ENCODE results near the gene PPP1R3D. TPM values are rescaled to one million over a fixed set of nuclear protein-coding genes. Genes with fewer than 3 reads are reported as not detected.
A peak's percentile ranks its signal among the peaks of the same experiment; 100 is the strongest.

The PPP1R3D gene
- polyA plus RNA-seq, 3 donors: 2.0 to 3.9 (median 3.5) TPM

GRCh38 chr20:59936409-59936808, 3.7 kb downstream of the PPP1R3D start:
- Mint-ChIP-seq H3K27ac (peak overlapping the region in 2 of 7 donors; percentile 50 to 74), H3K4me3 (peak overlapping the region in 1 of 2 donors; percentile 51), H3K36me3 (peaks cover 12% of the 10 kb centered on the region in 2 donors), H3K27me3 (ENCODE audit: low read depth in 3 of 3) (peaks cover 0 to 4% (median 2%) of the 10 kb centered on the region in 3 donors), H3K9me3 (peaks cover 0 to 6% (median 1%) of the 10 kb centered on the region in 7 donors), H3K4me1 (peaks cover 50% of the 10 kb centered on the region)
- peaks cover 52 to 68% of the 10 kb centered on the region in 2 donors for H3K4me1 ChIP-seq (ENCODE audit: control insufficient read depth in 1 of 2, insufficient read depth in 2 of 2, low read length in 2 of 2)
- H3K4me2 ChIP-seq (replicated peaks; ENCODE audit: extremely low read depth, low read length, poor library complexity, severe bottlenecking): peak overlapping the region; percentile 85
- WGBS (ENCODE audit: insufficient coverage): 50% methylated on average over 1 of the region's 4 CpGs
- no peak overlapping the region for H2AFZ ChIP-seq (ENCODE audit: insufficient read depth, low read depth, low read length, poor library complexity, severe bottlenecking)
- H4K20me1 ChIP-seq (ENCODE audit: insufficient read depth, low read length): peaks cover 43% of the 10 kb centered on the region
- H3K36me3 ChIP-seq (replicated peaks in 1 of 2; ENCODE audit: control insufficient read depth in 1 of 2, insufficient read depth in 2 of 2, low read length in 2 of 2): peaks cover 0 to 12% of the 10 kb centered on the region in 2 donors
- H3K27ac ChIP-seq (ENCODE audit: low read depth in 1 of 2, low read length in 2 of 2): peak overlapping the region in 1 of 2 donors; percentile 97
- H3K9me3 ChIP-seq (replicated peaks in 1 of 2; ENCODE audit: control insufficient read depth in 1 of 2, insufficient read depth in 1 of 2, low read length in 2 of 2): no peaks in the 10 kb centered on the region
- H3K4me3 ChIP-seq (replicated peaks in 1 of 3; ENCODE audit: low read depth in 2 of 3, low read length in 3 of 3): peak overlapping the region in 1 of 3 experiments; percentile 95
- no peak overlapping the region for H3K9ac ChIP-seq (ENCODE audit: insufficient read depth, low read length, poor library complexity, severe bottlenecking)
- H3K27me3 ChIP-seq (ENCODE audit: control insufficient read depth in 2 of 2, insufficient read depth in 2 of 2, low read length in 2 of 2): no peaks in the 10 kb centered on the region
- no peak for TF ChIP-seq CTCF (IDR thresholded peaks at IDR 0.05)
- intact Hi-C loops (cut with micrococcal nuclease): no loop called here
- H3K79me2 ChIP-seq (ENCODE audit: insufficient read depth, low read length): peaks cover 62% of the 10 kb centered on the region
- no peak for DNase-seq

- H3K9ac ChIP-seq (ENCODE audit: insufficient read depth, low read length, poor library complexity, severe bottlenecking): no peak overlapping the region
- peaks cover 55% of the 10 kb centered on the region for H3K79me2 ChIP-seq (ENCODE audit: insufficient read depth, low read length)
- H3K4me3 ChIP-seq (replicated peaks in 1 of 3; ENCODE audit: low read depth in 2 of 3, low read length in 3 of 3): no peak overlapping the region
- peaks cover 0 to 4% (median 4%) of the 10 kb centered on the region in 3 donors for H3K27me3 Mint-ChIP-seq (ENCODE audit: low read depth in 3 of 3)
- peak overlapping the region; percentile 85 for H3K4me2 ChIP-seq (replicated peaks; ENCODE audit: extremely low read depth, low read length, poor library complexity, severe bottlenecking)
- H3K27ac Mint-ChIP-seq: peak overlapping the region in 1 of 7 donors; percentile 50
- TF ChIP-seq CTCF (IDR thresholded peaks at IDR 0.05): no peak
- H3K4me3 Mint-ChIP-seq: no peak overlapping the region
- H3K4me1 ChIP-seq (ENCODE audit: control insufficient read depth in 1 of 2, insufficient read depth in 2 of 2, low read length in 2 of 2): peaks cover 44 to 60% of the 10 kb centered on the region in 2 donors
- H3K36me3 ChIP-seq (replicated peaks in 1 of 2; ENCODE audit: control insufficient read depth in 1 of 2, insufficient read depth in 2 of 2, low read length in 2 of 2): peaks cover 0 to 12% of the 10 kb centered on the region in 2 donors
- H3K9me3 Mint-ChIP-seq: peaks cover 0 to 6% (median 1%) of the 10 kb centered on the region in 7 donors
- intact Hi-C loops (cut with micrococcal nuclease): no loop called here
- H3K4me1 Mint-ChIP-seq: peaks cover 44% of the 10 kb centered on the region
- H2AFZ ChIP-seq (ENCODE audit: insufficient read depth, low read depth, low read length, poor library complexity, severe bottlenecking): no peak overlapping the region
- H3K27me3 ChIP-seq (ENCODE audit: control insufficient read depth in 2 of 2, insufficient read depth in 2 of 2, low read length in 2 of 2): no peaks in the 10 kb centered on the region
- peaks cover 43% of the 10 kb centered on the region for H4K20me1 ChIP-seq (ENCODE audit: insufficient read depth, low read length)
- no peak for DNase-seq
- no peaks in the 10 kb centered on the region for H3K9me3 ChIP-seq (replicated peaks in 1 of 2; ENCODE audit: control insufficient read depth in 1 of 2, insufficient read depth in 1 of 2, low read length in 2 of 2)
- WGBS (ENCODE audit: insufficient coverage): 90% methylated on average over 3 of the region's 8 CpGs
- peak overlapping the region in 1 of 2 donors; percentile 97 for H3K27ac ChIP-seq (ENCODE audit: low read depth in 1 of 2, low read length in 2 of 2)
- H3K36me3 Mint-ChIP-seq: peaks cover 12 to 15% of the 10 kb centered on the region in 2 donors
Observed at GRCh38 chr20:59935457-59936185, 4.5 kb downstream of the PPP1R3D start.

All from CD14-positive monocyte (primary cell).